Gastrocnemius medialis (tissue), 4 donors: ENCODE results near the gene NPIPB13.
"Not testable (repeated sequence)": the region's sequence is repeated elsewhere in the genome, so short reads cannot be mapped to it uniquely, and the experiment has no call there.

Experiments
- CTCF ChIP-seq, 5 experiments: fragments of 450-650 bp in 3 of 5; fragments of 200-600 bp in 2 of 5; sonication (generic) in 2 of 5; IDR thresholded peaks in 4 of 5; conservative IDR thresholded peaks in 1 of 5; 1 replicate in 4 of 5; 2 replicates in 1 of 5; pipeline ENCODE4 v1.5.1; 2016 to 2019; ENCODE audit warnings: antibody characterized with exemption in 5 of 5, mild to moderate bottlenecking in 3 of 5, moderate library complexity in 3 of 5
- POLR2A ChIP-seq, 2 donors: fragments of 450-650 bp; IDR thresholded peaks; one replicate each; pipeline ENCODE4 v1.6.1; 2017; ENCODE audit warnings: antibody characterized with exemption in 2 of 2, mild to moderate bottlenecking in 2 of 2, moderate library complexity in 2 of 2

DNA sequence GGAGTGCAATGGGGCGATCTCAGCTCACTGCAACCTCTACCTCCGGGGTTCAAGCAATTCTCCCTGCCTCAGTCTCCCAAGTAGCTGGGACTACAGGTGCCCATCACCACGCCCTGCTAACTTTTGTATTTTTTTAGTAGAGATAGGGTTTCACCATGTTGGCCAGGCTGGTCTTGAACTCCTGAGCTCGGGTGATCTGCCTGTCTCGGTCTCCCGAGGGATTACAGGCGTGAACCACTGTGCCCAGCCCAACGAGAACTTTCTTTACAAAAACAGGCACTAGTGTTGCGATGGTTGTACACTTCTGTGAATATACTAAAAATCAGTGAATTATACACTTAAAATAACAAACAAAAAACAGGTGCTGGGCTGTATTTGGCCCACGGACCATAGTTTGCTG is 34.1 kb upstream of the NPIPB13 start:
- TF ChIP-seq CTCF (IDR thresholded peaks at IDR 0.05 in 4 of 5, conservative IDR thresholded peaks at IDR 0.05 in 1 of 5); POLR2A (IDR thresholded peaks at IDR 0.05): not testable (repeated sequence)
